ENCODE data around the gene ABI3BP. TPM values are rescaled to one million over a fixed set of nuclear protein-coding genes. Genes with fewer than 3 reads are reported as not detected.
A peak's percentile ranks its signal among the peaks of the same experiment; 100 is the strongest.

The ABI3BP gene
- total and polyA plus RNA-seq, 2 experiments from 2014 or later = 0.42 to 0.57 TPM

DNA sequence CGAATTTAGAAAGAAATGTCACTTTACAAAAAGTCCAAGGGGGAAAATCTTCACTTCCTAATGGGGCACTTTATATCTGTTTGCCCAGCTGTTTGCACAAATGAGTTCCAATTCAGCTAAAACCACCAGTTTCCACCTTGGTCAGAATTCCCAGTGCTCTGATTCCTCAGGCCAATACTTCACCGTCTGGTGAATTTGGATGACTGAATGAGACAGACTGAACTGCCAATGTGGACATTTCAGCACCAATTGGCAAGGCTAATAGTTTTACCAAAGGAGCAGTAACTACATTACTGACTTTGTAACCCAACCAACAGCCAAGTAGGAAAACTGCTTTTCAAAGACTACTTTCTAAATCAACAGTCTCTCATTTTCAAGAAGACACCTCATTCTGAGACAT is 51.8 kb downstream of the ABI3BP start (continued):
- TF ChIP-seq, protein P1, sequence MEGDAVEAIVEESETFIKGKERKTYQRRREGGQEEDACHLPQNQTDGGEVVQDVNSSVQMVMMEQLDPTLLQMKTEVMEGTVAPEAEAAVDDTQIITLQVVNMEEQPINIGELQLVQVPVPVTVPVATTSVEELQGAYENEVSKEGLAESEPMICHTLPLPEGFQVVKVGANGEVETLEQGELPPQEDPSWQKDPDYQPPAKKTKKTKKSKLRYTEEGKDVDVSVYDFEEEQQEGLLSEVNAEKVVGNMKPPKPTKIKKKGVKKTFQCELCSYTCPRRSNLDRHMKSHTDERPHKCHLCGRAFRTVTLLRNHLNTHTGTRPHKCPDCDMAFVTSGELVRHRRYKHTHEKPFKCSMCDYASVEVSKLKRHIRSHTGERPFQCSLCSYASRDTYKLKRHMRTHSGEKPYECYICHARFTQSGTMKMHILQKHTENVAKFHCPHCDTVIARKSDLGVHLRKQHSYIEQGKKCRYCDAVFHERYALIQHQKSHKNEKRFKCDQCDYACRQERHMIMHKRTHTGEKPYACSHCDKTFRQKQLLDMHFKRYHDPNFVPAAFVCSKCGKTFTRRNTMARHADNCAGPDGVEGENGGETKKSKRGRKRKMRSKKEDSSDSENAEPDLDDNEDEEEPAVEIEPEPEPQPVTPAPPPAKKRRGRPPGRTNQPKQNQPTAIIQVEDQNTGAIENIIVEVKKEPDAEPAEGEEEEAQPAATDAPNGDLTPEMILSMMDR (conservative IDR thresholded peaks at IDR 0.05; ENCODE audit: low read depth in 2 of 2) = no peak

DNA sequence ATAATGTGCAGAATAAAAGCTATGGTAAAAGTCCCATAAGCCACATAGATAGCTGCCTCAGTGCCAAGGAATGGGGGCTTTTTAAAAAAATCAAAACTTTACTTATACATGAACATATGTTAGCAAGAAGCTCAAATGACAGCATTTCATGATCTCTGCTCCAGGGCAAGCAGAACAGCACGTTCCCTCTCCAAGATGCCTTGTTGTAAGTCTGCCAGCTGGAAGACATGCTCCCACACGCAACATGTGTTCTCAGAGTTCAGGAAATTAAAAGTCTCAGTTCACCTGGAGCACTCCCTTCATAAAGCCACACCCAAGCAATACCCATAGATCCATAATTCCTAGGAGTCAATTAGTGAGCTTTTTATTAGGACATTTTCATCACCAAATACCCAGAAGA is 52.2 kb downstream of the ABI3BP start:
- Histone ChIP-seq H3K27ac (ENCODE audit: low read depth) (no peak overlapping the region), H3K4me3 (no peak overlapping the region), H3F3A (replicated peaks; ENCODE audit: low read depth) (no peaks in the 10 kb centered on the region), H3K79me2 (replicated peaks; ENCODE audit: insufficient read depth) (no peaks in the 10 kb centered on the region), H3K9me2 (ENCODE audit: insufficient read depth) (no peaks in the 10 kb centered on the region), H3K4me2 (no peak overlapping the region), H3K4me1 (ENCODE audit: insufficient read depth) (no peaks in the 10 kb centered on the region), H3K36me3 (ENCODE audit: insufficient read depth) (no peaks in the 10 kb centered on the region), H3K27me3 (ENCODE audit: insufficient read depth) (no peaks in the 10 kb centered on the region), H4K20me1 (replicated peaks; ENCODE audit: insufficient read depth) (no peaks in the 10 kb centered on the region), H2AFZ (peak overlapping the region; percentile 26; the same call in 1 of the 2 replicates)
- H3K9me3 Mint-ChIP-seq = no peaks in the 10 kb centered on the region
- no peak overlapping the region for H3K27ac Mint-ChIP-seq
- no peak overlapping the region for H3K4me3 Mint-ChIP-seq
- DNase-seq (ENCODE audit: low spot score) (no peak), ATAC-seq (no peak)
- TF ChIP-seq EZH2phosphoT487 (IDR thresholded peaks at IDR 0.05; ENCODE audit: unreplicated experiment) = no peak
- TF ChIP-seq EZH2 (IDR thresholded peaks at IDR 0.05; ENCODE audit: low read depth, unreplicated experiment) = no peak
- H3K4me1 Mint-ChIP-seq = peaks cover 22% of the 10 kb centered on the region
- no peaks in the 10 kb centered on the region for H3K36me3 Mint-ChIP-seq (ENCODE audit: low read depth)
- peaks cover 2% of the 10 kb centered on the region for H3K27me3 Mint-ChIP-seq (ENCODE audit: insufficient read depth, low read depth, poor library complexity)

DNA sequence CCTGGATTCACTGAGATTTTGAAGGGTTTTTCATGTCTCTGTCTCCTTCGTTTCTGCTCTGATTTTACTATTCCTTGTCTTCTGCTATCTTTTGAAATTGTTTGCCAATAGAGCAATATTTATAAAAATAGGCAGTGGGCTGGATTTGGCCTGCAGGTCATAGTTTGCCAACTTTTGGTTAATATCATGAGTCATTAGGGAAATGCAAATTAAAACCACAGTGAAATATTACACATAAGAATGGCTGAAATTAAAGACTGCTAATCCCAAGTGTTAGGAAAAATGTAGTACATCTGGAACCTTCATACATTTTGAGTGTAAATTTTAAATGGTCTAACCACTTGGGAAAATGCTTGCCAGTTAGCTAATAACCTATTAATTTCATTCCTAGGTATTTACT is 56.3 kb downstream of the ABI3BP start:
- no peaks in the 10 kb centered on the region for H3K36me3 ChIP-seq (ENCODE audit: insufficient read depth)
- no peak overlapping the region; the same call in 1 of the 2 replicates for H3K27ac Mint-ChIP-seq
- H2AFZ ChIP-seq = no peak overlapping the region
- H3K9me2 ChIP-seq (ENCODE audit: insufficient read depth) = no peaks in the 10 kb centered on the region
- H3F3A ChIP-seq (replicated peaks; ENCODE audit: low read depth) = no peaks in the 10 kb centered on the region
- H4K20me1 ChIP-seq (replicated peaks; ENCODE audit: insufficient read depth) = no peaks in the 10 kb centered on the region
- H3K27ac ChIP-seq (ENCODE audit: low read depth) = no peak overlapping the region
- no peaks in the 10 kb centered on the region for H3K9me3 Mint-ChIP-seq
- peaks cover 2% of the 10 kb centered on the region for H3K27me3 Mint-ChIP-seq (ENCODE audit: insufficient read depth, low read depth, poor library complexity)
- TF ChIP-seq ZNF114 (CRISPR knock-in tag; IDR thresholded peaks at IDR 0.05) = no peak
- no peak for DNase-seq (ENCODE audit: low spot score)
- no peak overlapping the region for H3K4me2 ChIP-seq
- H3K4me3 Mint-ChIP-seq = no peak overlapping the region
- peaks cover 18% of the 10 kb centered on the region for H3K4me1 Mint-ChIP-seq
- no peak overlapping the region for H3K4me3 ChIP-seq
- ATAC-seq = no peak
- H3K27me3 ChIP-seq (ENCODE audit: insufficient read depth) = no peaks in the 10 kb centered on the region
- no peaks in the 10 kb centered on the region for H3K36me3 Mint-ChIP-seq (ENCODE audit: low read depth)
- H3K4me1 ChIP-seq (ENCODE audit: insufficient read depth) = no peaks in the 10 kb centered on the region
- H3K79me2 ChIP-seq (replicated peaks; ENCODE audit: insufficient read depth) = no peaks in the 10 kb centered on the region

DNA sequence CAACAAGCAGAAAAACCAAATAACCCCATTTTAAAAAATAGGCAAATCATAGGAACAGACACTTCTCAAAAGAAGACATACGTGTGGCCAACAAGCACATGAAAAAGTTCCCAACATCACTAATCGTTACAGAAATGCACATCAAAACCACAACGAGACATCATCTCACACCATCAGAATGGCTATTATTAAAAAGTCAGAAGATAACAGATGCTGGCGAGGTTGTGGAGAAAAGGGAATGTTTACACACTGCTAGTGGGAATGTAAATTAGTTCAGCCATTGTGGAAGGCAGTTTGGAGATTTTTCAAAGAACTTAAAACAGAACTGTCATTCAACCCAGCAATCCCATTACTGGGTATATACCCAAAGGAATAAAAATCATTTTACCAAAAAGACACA is 60.7 kb downstream of the ABI3BP start:
- no peaks in the 10 kb centered on the region for H3K4me1 ChIP-seq (ENCODE audit: insufficient read depth)
- Mint-ChIP-seq H3K27me3 (ENCODE audit: insufficient read depth, low read depth, poor library complexity) (no peaks in the 10 kb centered on the region), H3K36me3 (ENCODE audit: low read depth) (no peaks in the 10 kb centered on the region), H3K4me3 (no peak overlapping the region), H3K27ac (no peak overlapping the region), H3K9me3 (no peaks in the 10 kb centered on the region), H3K4me1 (no peaks in the 10 kb centered on the region)
- H2AFZ ChIP-seq = peak overlapping the region; percentile 35
- no peaks in the 10 kb centered on the region for H3K27me3 ChIP-seq (ENCODE audit: insufficient read depth)
- no peaks in the 10 kb centered on the region for H3K36me3 ChIP-seq (ENCODE audit: insufficient read depth)
- no peak overlapping the region for H3K27ac ChIP-seq (ENCODE audit: low read depth)
- H3K9me2 ChIP-seq (ENCODE audit: insufficient read depth) = no peaks in the 10 kb centered on the region
- no peak overlapping the region for H3K4me3 ChIP-seq
- no peaks in the 10 kb centered on the region for H3F3A ChIP-seq (replicated peaks; ENCODE audit: low read depth)
- no peak for ATAC-seq
- H3K4me2 ChIP-seq = no peak overlapping the region
- no peaks in the 10 kb centered on the region for H3K79me2 ChIP-seq (replicated peaks; ENCODE audit: insufficient read depth)
- no peak for DNase-seq (ENCODE audit: low spot score)
- H4K20me1 ChIP-seq (replicated peaks; ENCODE audit: insufficient read depth) = no peaks in the 10 kb centered on the region
- TF ChIP-seq CREB1 (CRISPR knock-in tag; IDR thresholded peaks at IDR 0.05; ENCODE audit: low read depth) = no peak
- no peak for TF ChIP-seq ZNF114 (CRISPR knock-in tag; IDR thresholded peaks at IDR 0.05)
- TF ChIP-seq JUNB (IDR thresholded peaks at IDR 0.05; ENCODE audit: unreplicated experiment) = no peak
- no peak for TF ChIP-seq STAT1 (IDR thresholded peaks at IDR 0.05; ENCODE audit: unreplicated experiment)
- TF ChIP-seq, protein P2, sequence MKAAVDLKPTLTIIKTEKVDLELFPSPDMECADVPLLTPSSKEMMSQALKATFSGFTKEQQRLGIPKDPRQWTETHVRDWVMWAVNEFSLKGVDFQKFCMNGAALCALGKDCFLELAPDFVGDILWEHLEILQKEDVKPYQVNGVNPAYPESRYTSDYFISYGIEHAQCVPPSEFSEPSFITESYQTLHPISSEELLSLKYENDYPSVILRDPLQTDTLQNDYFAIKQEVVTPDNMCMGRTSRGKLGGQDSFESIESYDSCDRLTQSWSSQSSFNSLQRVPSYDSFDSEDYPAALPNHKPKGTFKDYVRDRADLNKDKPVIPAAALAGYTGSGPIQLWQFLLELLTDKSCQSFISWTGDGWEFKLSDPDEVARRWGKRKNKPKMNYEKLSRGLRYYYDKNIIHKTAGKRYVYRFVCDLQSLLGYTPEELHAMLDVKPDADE (IDR thresholded peaks at IDR 0.05) = no peak
- TF ChIP-seq POLR2AphosphoS5 (IDR thresholded peaks at IDR 0.05; ENCODE audit: low read depth) = no peak

All from GM23338 (cell line).